Neutrophil (primary cell): ENCODE results near the gene SCFD2.
"Not testable (repeated sequence)": the region's sequence is repeated elsewhere in the genome, so short reads cannot be mapped to it uniquely, and the experiment has no call there.

Experiments used
- H3K27ac ChIP-seq: fragments of 200-600 bp; sonication (generic); 2 replicates; pipeline ENCODE4 v1.5.1; 2016; ENCODE audit warnings: mild to moderate bottlenecking, moderate library complexity
- H3K27me3 ChIP-seq: fragments of 200-600 bp; sonication (generic); 2 replicates; pipeline ENCODE4 v1.6.0; 2016; ENCODE audit warnings: mild to moderate bottlenecking
- H3K36me3 ChIP-seq: fragments of 200-600 bp; sonication (generic); 2 replicates; pipeline ENCODE4 v1.5.1; 2017
- H3K4me1 ChIP-seq, 2 experiments: fragments of 200-600 bp in 1 of 2; sonication (generic) in 1 of 2; 1 replicate in 1 of 2; 2 replicates in 1 of 2; pipeline versions ENCODE4 v1.5.1 to v1.6.1; 2013 to 2016; ENCODE audit warnings: low read depth in 1 of 2, low read length in 1 of 2, mild to moderate bottlenecking in 1 of 2, moderate library complexity in 1 of 2; ENCODE audit not compliant: control insufficient read depth in 1 of 2, insufficient read depth in 1 of 2
- H3K4me3 ChIP-seq, 2 experiments: fragments of 200-600 bp in 1 of 2; sonication (generic) in 1 of 2; 1 replicate in 1 of 2; 2 replicates in 1 of 2; pipeline ENCODE4 v1.5.1; 2013 to 2016; ENCODE audit warnings: low read depth in 1 of 2, low read length in 1 of 2, mild to moderate bottlenecking in 1 of 2, moderate library complexity in 1 of 2
- H3K9me3 ChIP-seq: fragments of 200-600 bp; sonication (generic); 2 replicates; pipeline ENCODE4 v1.5.1; 2016
- TF ChIP-seq, protein P1 (sequence below): fragments of 200-600 bp; sonication (generic); IDR thresholded peaks from 2 replicates; pipeline ENCODE4 v1.5.1; 2016; ENCODE audit warnings: antibody characterized with exemption

The SCFD2 gene

DNA sequence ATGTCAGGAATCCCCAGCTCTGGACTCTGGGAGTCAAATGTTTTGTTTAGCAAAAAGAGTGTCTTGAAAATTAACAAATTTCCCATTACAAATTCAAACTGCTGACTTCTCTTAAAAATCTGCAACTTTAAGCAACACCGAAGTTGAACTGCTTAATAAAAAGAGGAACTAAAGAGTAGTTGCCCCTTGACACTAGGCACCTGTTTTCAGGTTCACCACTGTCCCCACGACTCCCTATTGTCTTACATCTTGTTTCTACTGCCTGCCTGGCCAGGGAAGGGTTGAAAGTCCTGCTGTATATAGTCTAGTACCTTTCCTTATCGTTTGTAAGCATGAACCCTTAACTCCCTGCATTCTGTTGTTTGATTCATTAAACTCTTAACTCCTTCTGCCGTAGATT, 173.9 kb downstream of the SCFD2 start:
- H3K27me3 ChIP-seq = no peaks in the 10 kb centered on the region

DNA sequence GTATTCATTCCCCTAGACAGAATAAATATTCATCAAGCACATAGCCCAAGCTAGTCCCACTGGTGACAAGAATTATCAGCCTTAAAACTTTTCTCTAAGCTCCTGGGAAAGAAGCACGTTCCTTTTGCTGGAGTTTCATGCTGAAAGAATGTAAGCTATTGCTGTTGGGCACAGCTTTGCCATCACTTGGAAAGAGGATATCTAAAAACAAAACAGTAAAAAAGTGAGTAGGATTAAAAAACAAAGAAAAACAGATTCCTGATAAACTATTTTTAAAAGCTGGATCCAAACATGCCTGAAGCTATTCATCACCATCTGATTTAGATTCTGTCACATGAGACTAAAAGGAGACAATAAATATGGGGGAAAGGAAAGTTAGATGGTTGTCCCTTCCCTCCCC, 176.8 kb downstream of the SCFD2 start:
- H3K4me1 ChIP-seq = no peaks in the 10 kb centered on the region
- no peak overlapping the region for H3K4me3 ChIP-seq
- H3K27ac ChIP-seq = no peak overlapping the region

More for the DNA sequence above, 173.9 kb downstream of the SCFD2 start:
- no peaks in the 10 kb centered on the region for H3K36me3 ChIP-seq
- H3K4me3 ChIP-seq = no peak overlapping the region
- H3K27ac ChIP-seq = no peak overlapping the region
- H3K4me1 ChIP-seq = no peaks in the 10 kb centered on the region
- no peaks in the 10 kb centered on the region for H3K9me3 ChIP-seq
- TF ChIP-seq, protein P1, sequence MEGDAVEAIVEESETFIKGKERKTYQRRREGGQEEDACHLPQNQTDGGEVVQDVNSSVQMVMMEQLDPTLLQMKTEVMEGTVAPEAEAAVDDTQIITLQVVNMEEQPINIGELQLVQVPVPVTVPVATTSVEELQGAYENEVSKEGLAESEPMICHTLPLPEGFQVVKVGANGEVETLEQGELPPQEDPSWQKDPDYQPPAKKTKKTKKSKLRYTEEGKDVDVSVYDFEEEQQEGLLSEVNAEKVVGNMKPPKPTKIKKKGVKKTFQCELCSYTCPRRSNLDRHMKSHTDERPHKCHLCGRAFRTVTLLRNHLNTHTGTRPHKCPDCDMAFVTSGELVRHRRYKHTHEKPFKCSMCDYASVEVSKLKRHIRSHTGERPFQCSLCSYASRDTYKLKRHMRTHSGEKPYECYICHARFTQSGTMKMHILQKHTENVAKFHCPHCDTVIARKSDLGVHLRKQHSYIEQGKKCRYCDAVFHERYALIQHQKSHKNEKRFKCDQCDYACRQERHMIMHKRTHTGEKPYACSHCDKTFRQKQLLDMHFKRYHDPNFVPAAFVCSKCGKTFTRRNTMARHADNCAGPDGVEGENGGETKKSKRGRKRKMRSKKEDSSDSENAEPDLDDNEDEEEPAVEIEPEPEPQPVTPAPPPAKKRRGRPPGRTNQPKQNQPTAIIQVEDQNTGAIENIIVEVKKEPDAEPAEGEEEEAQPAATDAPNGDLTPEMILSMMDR = no peak

DNA sequence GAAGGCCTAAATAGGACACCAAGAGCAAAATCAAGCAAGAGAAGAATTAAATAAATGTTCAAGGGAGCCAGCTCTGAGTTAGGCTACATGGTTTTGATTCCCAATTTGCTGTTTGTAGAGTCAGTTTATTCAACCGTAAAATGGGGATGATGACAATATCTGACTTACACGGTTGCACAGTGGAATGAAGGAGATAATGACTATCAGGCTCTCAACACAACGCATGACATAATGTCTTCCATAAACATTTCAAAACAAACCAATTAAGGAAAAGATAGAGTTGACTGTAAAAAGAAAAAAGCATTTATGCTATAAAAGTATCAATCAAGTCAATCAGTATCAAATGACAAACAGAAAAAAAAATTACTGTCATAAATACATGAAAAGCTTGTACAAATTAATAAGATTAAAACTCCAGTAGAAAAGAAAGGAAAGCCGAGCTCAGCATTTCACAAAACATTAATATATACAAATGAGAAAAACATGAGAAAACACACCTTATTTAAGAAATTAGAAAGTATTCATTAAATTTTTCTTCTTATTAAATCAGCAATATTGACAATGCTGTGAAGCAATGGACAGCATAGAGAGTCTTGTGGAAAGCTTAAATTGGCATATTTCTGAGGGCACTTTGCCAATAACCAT, 179.0 kb downstream of the SCFD2 start:
- Histone ChIP-seq H3K9me3 (no peaks in the 10 kb centered on the region), H3K27me3 (no peaks in the 10 kb centered on the region), H3K4me3 (no peak overlapping the region), H3K36me3 (no peaks in the 10 kb centered on the region), H3K27ac (no peak overlapping the region), H3K4me1 (no peaks in the 10 kb centered on the region)
- TF ChIP-seq, protein P1 = no peak

More for the DNA sequence above, 176.8 kb downstream of the SCFD2 start:
- TF ChIP-seq, protein P1 = no peak
- H3K9me3 ChIP-seq = no peaks in the 10 kb centered on the region
- H3K36me3 ChIP-seq = no peaks in the 10 kb centered on the region
- no peaks in the 10 kb centered on the region for H3K27me3 ChIP-seq

DNA sequence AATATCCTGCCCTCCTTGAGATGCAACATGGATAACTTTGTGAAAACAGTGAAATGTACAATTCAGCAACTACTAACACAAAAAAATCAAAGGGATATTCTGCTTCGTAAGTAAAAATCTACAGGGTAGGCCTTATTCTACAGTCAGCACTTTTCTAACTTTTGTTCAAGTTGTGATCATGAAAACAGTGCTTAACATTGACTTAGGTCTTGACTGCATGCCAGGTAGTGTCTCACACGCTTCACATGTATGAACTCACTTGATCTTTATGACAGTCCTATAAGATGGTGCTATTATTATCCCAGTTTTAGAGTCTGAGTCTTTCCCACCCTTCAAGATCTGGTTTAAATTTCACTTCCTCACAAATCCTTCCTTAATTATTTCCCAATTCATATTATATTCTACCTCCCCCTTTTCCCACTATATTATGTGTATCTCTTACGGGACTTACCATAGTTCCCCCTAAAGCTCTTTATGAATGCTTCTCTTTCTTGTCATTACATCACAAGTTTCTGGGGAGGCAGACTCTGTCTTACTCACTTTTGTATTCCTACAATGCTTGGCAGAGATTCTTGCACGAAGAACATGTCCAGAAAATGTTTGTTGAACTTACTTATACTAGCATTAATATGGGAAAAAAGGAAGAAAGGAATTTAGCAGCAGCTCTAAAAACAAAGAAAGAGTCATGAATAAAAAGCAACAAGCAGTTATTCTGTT, 179.8 kb downstream of the SCFD2 start:
- Histone ChIP-seq H3K4me1 (no peaks in the 10 kb centered on the region), H3K4me3 (no peak overlapping the region), H3K36me3 (no peaks in the 10 kb centered on the region), H3K9me3 (no peaks in the 10 kb centered on the region), H3K27me3 (no peaks in the 10 kb centered on the region), H3K27ac (no peak overlapping the region)
- TF ChIP-seq, protein P1 = no peak

DNA sequence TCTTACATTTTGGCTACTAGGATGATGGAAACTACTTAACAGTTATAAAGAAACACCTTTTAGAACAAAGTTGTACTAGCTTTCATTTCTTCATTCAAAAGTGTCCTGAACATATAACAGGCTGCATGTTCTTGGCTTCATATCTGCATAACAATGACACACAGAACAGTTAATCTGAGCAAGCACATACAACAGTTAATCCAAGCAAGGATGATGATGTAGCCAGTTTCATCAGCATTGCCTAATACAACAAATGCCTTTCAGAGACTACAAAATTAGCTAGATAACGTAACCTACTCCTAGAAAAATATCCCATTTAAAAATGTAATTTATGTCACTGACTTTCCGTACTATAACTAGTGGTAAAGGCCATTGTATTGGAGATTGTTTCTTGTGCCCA, 182.1 kb downstream of the SCFD2 start:
- TF ChIP-seq, protein P1 = no peak
- Histone ChIP-seq H3K36me3 (no peaks in the 10 kb centered on the region), H3K9me3 (no peaks in the 10 kb centered on the region), H3K27me3 (no peaks in the 10 kb centered on the region), H3K4me1 (no peaks in the 10 kb centered on the region), H3K27ac (no peak overlapping the region), H3K4me3 (no peak overlapping the region)

DNA sequence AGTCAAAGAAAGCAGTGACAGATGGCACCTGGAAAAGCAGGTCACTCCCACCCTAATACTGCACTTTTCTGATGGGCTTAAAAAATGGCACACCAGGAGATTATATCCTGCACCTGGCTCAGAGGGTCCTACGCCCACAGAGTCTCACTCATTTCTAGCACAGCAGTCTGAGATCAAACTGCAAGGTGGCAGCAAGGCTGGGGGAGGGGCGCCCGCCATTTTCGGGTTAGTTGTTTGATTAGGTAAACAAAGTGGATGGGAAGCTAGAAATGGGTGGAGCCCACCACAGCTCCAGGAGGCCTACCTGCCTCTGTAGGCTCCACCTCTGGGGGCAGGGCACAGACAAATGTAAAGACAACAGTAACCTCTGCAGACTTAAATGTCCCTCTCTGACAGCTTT, 188.1 kb downstream of the SCFD2 start:
- H3K4me1 ChIP-seq, H3K4me3 ChIP-seq, H3K27me3 ChIP-seq, H3K36me3 ChIP-seq, H3K27ac ChIP-seq, H3K9me3 ChIP-seq: not testable (repeated sequence)
